IPS DF 4.7 (cell line): ENCODE results near the gene TAS1R1.

Source experiments
- DNase-seq: peaks from one replicate; pipeline ENCODE4 v3.0.0-alpha.2; 2013; ENCODE audit warnings: low spot score; ENCODE audit errors: extremely low read depth

Gene TAS1R1

DNA sequence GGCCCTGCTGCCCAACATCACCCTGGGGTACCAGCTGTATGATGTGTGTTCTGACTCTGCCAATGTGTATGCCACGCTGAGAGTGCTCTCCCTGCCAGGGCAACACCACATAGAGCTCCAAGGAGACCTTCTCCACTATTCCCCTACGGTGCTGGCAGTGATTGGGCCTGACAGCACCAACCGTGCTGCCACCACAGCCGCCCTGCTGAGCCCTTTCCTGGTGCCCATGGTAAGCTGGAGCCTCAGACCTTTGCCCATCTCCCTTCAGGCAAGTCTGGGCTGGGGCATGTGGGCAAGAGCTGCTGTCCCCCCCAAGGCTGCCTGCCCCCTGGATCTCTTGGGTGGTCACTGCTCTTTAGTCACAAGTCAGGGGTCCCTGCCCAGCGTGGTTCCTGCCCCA, 15.9 kb downstream of the TAS1R1 start:
- no peak for DNase-seq

DNA sequence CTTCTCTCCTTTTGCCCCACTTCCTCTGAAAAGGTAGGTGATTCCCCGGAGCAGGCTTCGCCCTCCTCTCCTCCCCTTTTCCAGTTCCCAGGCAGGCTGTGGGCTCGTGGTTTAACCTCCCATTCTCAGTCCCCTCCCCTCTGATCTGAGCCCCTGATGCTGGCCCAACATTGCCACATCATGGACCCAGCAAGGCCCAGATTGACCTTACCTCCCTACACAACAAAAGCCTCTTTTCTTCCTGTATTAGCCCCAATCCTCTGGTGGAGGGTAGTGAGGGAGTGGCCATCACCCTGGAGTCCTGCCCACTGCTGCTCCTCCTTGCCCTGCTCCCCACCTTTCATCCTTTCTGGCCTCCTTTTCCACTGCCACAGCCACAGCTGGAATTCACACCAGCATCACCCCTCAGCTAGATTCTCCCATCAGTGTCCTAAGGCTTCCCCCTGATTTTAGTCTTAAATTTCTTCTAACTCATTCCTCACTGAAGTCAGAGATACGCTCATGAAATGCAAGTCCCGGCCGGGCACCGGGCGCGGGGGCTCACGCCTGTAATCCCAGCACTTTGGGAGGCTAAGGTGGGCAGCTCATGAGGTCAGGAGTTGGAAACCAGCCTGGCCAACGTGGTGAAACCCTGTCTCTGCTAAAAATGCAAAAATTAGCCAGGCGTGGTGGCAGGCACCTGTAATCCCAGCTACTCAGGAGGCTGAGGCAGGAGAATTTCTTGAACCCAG, 17.7 kb downstream of the TAS1R1 start:
- no peak for DNase-seq

DNA sequence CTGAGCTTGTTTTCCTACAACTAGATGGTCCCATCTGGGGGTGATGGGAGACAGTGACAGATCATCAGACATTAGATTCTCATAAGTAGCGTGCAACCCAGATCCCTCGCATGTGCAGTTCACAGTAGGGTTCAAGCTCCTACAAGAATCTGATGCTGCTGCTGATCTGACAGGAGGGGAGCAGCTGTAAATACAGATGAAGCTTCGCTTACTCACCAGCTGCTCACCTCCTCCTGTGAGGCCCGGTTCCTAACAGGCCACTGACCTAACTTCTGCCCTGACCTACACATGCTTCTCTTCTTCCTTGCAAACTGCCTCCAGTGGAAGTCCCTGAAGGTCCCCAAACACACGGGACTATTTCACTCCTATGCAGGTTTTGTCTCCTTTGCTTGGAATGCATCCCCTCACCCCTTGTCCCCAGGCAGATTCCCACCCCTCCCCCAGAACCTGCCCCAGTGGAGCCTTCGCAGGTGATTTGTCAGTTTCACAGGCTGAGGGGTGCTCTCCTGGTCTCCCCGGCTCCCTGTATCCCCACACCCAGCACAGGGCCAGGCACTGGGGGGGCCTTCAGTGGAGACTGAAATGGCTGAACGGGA, 19.0 kb downstream of the TAS1R1 start:
- DNase-seq = no peak

DNA sequence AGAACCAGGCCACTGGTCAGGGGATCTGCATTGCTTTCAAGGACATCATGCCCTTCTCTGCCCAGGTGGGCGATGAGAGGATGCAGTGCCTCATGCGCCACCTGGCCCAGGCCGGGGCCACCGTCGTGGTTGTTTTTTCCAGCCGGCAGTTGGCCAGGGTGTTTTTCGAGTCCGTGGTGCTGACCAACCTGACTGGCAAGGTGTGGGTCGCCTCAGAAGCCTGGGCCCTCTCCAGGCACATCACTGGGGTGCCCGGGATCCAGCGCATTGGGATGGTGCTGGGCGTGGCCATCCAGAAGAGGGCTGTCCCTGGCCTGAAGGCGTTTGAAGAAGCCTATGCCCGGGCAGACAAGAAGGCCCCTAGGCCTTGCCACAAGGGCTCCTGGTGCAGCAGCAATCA, 19.7 kb downstream of the TAS1R1 start:
- DNase-seq = no peak

DNA sequence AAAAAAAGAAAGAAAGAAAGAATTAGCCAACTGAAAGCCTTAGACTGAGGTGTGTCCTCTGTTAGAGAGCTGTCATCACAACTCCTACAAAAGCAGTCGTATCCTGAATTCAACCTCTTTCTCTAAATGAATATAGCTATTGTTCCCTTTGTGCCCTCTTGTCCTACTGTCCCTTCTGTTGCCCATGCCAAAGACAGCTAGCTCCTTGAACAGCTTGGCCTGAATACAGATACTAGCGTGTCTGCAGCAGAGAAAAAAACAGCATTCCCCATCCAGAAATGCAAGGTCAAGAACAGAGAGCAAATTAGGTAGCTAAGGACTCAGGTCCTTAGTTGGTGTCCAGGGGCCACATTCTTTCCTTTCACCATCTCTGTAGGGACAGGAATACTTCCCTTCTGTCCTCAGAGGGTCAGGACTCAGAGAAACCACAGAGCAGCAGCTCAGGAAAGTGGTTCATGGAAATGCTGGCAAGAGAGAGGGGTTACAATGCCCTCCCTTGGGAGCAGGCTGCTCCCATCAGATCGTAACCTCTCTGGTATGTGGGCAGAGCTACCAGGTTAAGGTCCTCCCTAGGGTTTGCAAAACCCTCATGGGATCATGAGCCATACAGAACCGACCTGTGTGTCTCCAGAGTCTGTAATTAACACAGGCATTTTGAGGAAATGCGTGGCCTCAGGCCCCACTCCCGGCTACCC, 22.9 kb downstream of the TAS1R1 start:
- DNase-seq = no peak

DNA sequence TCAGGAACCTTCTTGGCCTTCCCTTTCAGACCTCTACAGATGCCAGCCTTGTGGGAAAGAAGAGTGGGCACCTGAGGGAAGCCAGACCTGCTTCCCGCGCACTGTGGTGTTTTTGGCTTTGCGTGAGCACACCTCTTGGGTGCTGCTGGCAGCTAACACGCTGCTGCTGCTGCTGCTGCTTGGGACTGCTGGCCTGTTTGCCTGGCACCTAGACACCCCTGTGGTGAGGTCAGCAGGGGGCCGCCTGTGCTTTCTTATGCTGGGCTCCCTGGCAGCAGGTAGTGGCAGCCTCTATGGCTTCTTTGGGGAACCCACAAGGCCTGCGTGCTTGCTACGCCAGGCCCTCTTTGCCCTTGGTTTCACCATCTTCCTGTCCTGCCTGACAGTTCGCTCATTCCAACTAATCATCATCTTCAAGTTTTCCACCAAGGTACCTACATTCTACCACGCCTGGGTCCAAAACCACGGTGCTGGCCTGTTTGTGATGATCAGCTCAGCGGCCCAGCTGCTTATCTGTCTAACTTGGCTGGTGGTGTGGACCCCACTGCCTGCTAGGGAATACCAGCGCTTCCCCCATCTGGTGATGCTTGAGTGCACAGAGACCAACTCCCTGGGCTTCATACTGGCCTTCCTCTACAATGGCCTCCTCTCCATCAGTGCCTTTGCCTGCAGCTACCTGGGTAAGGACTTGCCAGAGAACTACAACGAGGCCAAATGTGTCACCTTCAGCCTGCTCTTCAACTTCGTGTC, 23.7 kb downstream of the TAS1R1 start:
- DNase-seq = no peak

DNA sequence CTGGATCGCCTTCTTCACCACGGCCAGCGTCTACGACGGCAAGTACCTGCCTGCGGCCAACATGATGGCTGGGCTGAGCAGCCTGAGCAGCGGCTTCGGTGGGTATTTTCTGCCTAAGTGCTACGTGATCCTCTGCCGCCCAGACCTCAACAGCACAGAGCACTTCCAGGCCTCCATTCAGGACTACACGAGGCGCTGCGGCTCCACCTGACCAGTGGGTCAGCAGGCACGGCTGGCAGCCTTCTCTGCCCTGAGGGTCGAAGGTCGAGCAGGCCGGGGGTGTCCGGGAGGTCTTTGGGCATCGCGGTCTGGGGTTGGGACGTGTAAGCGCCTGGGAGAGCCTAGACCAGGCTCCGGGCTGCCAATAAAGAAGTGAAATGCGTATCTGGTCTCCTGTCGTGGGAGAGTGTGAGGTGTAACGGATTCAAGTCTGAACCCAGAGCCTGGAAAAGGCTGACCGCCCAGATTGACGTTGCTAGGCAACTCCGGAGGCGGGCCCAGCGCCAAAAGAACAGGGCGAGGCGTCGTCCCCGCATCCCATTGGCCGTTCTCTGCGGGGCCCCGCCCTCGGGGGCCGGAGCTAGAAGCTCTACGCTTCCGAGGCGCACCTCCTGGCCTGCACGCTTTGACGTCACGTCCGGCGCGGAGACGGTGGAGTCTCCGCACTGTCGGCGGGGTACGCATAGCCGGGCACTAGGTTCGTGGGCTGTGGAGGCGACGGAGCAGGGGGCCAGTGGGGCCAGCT, 24.4 kb downstream of the TAS1R1 start, which contains the start of gene ZBTB48:
TSS of gene ZBTB48 (plus strand) at position 621 of the 745 bp plus-strand sequence. CDS start 616 bp downstream, outside the sequence.
- DNase-seq = peak; percentile 86

DNA sequence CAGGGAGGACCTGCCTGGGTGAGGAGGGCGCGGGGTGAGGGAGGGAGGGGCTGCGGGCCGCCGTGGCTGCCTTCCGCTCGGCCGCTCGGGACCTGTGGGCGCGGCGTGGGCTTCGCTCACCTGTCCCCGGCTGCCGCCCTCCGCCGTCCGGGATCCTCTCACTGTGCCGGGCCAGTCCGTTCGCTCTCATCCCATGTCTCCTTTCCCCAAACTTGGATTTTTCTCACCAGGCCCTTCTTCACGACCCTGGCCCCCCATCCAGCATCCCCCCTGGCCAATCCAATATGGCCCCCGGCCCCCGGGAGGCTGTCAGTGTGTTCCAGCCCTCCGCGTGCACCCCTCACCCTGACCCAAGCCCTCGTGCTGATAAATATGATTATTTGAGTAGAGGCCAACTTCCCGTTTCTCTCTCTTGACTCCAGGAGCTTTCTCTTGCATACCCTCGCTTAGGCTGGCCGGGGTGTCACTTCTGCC, 25.0 kb downstream of the TAS1R1 start:
- no peak for DNase-seq

DNA sequence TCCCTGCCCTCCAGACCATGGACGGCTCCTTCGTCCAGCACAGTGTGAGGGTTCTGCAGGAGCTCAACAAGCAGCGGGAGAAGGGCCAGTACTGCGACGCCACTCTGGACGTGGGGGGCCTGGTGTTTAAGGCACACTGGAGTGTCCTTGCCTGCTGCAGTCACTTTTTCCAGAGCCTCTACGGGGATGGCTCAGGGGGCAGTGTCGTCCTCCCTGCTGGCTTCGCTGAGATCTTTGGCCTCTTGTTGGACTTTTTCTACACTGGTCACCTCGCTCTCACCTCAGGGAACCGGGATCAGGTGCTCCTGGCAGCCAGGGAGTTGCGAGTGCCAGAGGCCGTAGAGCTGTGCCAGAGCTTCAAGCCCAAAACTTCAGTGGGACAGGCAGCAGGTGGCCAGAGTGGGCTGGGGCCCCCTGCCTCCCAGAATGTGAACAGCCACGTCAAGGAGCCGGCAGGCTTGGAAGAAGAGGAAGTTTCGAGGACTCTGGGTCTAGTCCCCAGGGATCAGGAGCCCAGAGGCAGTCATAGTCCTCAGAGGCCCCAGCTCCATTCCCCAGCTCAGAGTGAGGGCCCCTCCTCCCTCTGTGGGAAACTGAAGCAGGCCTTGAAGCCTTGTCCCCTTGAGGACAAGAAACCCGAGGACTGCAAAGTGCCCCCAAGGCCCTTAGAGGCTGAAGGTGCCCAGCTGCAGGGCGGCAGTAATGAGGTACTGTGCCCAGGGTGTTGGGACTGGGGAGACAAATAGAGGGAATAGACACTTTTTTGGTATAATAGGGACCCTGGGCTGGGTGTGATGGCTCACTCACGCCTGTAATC, 25.7 kb downstream of the TAS1R1 start:
- no peak for DNase-seq

DNA sequence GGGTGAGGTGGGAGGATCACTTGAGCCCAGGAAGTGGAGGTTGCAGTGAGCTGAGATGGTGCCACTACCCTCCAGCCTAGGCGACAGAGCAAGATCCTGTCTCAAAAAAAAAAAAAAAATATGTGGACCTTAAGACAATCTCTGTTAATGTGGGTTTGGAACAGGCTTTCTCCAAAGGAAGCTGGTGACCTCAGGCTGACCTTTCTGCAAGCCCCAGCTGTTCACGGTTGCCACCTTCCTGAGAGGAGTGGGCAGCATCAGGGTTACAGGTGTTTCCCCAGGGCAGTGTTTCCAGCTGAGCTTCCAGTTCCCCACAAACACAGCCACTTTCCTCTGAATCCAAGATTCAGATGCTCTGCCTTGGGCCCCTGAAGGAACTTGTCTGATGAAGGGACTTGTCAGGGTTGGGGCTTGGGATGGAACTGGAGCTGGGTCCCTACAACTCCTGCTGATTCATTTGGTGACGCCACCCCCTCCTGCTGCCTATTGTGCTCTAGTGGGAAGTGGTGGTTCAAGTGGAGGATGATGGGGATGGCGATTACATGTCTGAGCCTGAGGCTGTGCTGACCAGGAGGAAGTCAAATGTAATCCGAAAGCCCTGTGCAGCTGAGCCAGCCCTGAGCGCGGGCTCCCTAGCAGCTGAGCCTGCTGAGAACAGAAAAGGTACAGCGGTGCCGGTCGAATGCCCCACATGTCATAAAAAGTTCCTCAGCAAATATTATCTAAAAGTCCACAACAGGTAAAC, 26.6 kb downstream of the TAS1R1 start:
- DNase-seq = no peak

DNA sequence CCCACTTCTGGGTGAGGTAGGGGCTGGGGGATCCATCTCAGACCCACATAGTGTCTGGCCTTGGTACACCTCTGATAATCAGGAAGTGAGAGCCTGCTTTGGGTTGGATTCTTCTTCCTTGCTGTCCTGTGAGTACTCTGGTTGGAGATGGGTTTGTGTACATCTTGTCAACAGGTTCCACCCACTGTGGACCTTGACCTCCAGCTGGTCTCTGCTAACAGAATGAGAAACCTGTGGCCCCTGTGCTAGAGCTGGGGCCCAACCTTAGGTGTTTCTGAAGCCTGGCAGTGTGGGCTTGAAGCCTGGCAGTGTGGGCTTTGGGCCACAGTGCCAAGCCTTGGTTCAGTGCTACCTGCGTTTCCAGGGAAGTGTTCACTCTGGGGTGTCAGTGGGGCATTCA, 27.3 kb downstream of the TAS1R1 start:
- DNase-seq = no peak

DNA sequence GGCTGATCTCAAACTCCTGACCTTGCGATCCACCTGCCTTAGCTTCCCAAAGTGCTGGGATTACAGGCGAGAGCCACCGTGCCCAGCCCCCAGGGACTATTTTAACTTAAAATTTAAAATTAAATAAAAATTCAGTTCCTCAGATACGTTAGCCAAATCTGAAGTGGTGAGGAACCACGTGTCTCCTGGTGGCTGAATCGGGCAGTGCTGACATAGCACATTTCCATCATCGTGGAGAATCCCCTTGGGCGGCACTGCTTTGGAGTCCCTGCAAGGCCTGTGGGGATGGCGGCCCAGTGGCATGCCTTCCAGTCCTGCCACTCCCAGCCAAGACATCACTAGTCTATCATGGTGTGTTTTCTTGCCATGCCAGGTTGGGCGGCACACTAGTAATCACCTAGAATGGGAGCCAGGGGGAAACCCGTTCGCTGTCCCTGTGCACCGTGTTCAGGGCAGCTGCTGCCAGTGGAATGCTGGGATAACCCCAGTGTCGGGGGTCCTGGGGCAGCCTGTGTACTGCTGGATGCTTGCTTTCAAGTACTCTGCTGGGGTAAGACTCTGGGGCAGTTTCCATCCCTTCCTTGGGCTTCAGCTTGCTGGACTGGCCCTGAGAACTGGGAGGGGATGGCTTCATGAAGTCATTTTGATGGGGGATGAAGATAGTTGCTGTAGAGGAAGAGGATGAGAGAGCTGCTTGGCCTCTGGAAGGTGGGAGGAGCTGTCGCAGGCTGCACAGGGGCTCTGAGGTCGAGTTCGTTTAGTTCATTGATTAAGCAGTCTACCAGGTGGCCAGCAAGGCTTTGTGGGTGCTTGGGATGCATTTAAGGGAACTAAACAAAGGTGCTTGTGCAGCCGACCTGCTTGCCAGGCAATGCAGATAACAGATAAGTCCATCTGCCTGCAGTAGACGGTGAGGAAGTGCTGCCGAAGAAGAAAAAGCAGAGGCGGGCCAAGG, 29.3 kb downstream of the TAS1R1 start:
- DNase-seq = no peak

DNA sequence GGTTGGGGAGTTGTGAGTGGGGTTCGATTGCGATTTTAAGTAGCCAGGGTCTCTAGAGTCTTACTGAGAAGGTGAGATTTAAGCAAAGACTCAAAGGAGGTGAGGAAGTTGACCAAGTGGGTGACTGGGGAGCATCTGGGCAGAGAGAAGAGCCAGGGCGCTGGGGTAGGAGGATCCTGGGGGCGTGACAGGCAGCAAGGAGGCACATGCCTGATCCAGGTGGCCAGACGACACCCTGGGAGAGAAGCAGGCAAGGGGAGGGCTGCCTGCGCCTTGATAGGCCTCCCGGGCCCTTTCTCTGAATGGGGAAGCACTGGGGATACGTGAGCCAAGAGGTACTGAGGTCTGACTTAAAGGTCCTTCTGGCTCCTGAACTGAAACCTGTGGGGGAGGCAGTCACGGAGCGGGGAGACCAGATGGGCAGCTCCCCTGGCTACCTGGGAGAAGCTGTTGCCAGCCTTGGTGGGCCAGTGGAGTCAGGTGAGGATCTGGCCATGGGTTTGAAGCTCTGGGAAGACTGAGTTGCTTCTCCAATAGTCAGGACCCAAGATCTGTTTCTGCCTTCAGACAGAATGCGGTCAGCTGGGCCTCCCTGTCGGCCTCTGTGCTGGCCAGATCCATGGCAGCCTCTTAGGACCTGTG, 30.1 kb downstream of the TAS1R1 start:
- DNase-seq = no peak

DNA sequence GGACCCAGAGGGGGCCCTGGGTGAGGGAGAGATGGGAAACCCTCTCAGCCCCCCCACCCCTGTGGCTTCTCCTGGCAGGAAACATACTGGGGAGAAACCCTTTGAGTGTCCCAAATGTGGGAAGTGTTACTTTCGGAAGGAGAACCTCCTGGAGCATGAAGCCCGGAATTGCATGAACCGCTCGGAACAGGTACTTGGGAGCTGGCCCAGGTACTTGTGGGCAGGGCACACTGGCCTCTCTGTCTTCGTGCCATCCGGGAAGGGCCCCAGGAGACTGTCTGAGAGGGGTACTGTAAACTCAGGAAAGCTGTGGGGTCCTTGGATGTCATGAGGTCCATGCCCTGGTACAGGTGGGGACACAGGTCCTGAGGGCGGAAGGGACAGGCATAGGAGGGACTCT, 30.7 kb downstream of the TAS1R1 start:
- no peak for DNase-seq

DNA sequence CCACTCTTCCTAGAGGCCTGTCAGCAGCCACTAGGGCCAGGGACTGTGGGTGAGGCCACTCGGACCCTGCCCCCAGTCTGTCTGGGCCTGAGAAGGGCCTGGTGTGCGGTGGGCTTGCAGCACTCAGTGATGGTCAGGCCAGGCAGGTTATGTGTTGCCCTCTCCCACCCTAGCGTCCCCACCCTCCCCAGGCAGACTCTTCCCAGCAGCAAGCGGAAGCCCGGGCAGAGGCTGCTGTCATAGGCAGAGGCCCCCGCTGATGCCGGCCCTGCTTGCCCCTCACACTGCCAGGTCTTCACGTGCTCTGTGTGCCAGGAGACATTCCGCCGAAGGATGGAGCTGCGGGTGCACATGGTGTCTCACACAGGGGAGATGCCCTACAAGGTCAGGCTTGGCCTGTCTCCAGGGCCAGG, 31.3 kb downstream of the TAS1R1 start:
- no peak for DNase-seq

DNA sequence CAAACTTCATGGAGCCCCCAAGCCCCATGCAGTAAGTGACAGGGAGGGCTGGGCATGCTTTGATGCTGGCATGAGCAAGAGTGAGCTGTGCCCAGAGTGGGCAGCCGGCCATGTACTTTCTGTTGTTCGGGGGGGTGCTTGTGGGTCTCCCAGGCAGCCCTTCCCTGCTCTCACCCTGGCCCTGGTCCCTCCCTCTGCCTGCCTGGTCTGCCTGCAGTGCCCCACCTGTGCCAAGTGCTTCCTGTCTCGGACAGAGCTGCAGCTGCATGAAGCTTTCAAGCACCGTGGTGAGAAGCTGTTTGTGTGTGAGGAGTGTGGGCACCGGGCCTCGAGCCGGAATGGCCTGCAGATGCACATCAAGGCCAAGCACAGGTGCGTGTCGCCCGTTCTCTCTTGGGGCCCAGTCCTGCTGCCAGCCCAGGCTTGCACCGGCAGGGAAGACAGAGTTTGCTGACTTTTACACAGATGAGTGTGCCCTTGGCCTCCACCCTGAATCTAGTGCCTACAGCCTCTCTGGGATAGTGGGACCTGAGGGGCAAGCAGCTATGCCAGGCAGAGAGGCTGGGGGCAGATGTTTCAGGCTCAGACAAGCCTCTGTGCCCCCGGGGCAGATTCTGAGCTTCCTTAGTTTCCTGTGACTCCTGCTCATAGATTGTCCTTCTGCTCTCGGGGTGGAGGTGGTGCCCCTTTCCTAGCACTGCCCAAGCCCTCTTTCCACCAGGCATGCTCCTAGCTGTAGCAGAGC, 32.3 kb downstream of the TAS1R1 start:
- no peak for DNase-seq
